ENCODE results near the gene CLIC1.

The CLIC1 gene

GRCh38 chr6:31761343-31761742, 25.0 kb upstream of the CLIC1 start:
- TF ChIP-seq CTCF (IDR thresholded peaks at IDR 0.05; ENCODE audit: insufficient read depth, missing control alignments): no peak
- no peak for DNase-seq (ENCODE audit: insufficient read length, low spot score)

GRCh38 chr6:31760790-31761189, 24.5 kb upstream of the CLIC1 start:
- FAIRE-seq: no peak

More at GRCh38 chr6:31761343-31761742, 25.0 kb upstream of the CLIC1 start:
- FAIRE-seq: no peak

GRCh38 chr6:31758281-31758680, 22.0 kb upstream of the CLIC1 start:
- TF ChIP-seq CTCF (IDR thresholded peaks at IDR 0.05; ENCODE audit: insufficient read depth, missing control alignments): no peak
- DNase-seq (ENCODE audit: insufficient read length, low spot score) (no peak), FAIRE-seq (no peak)

More at GRCh38 chr6:31760790-31761189, 24.5 kb upstream of the CLIC1 start:
- TF ChIP-seq CTCF (IDR thresholded peaks at IDR 0.05; ENCODE audit: insufficient read depth, missing control alignments): no peak
- no peak for DNase-seq (ENCODE audit: insufficient read length, low spot score)

GRCh38 chr6:31752739-31753319, 16.5 kb upstream of the CLIC1 start:
- no peak for FAIRE-seq
- DNase-seq (ENCODE audit: insufficient read length, low spot score): no peak
- TF ChIP-seq CTCF (IDR thresholded peaks at IDR 0.05; ENCODE audit: insufficient read depth, missing control alignments): no peak

- DNase-seq (ENCODE audit: insufficient read length, low spot score) (no peak), FAIRE-seq (no peak)
- TF ChIP-seq CTCF (IDR thresholded peaks at IDR 0.05; ENCODE audit: insufficient read depth, missing control alignments): no peak
Measured at GRCh38 chr6:31750411-31751022, 14.2 kb upstream of the CLIC1 start.

GRCh38 chr6:31749301-31750036, 13.1 kb upstream of the CLIC1 start:
- TF ChIP-seq CTCF (IDR thresholded peaks at IDR 0.05; ENCODE audit: insufficient read depth, missing control alignments): no peak
- DNase-seq (ENCODE audit: insufficient read length, low spot score) (no peak), FAIRE-seq (no peak)

- FAIRE-seq (no peak), DNase-seq (ENCODE audit: insufficient read length, low spot score) (peak; percentile 77)
- TF ChIP-seq CTCF (IDR thresholded peaks at IDR 0.05; ENCODE audit: insufficient read depth, missing control alignments): no peak
Measured at GRCh38 chr6:31744422-31744821, 8.1 kb upstream of the CLIC1 start.
